Upper lobe of left lung (tissue), 6 donors: Measurements from ENCODE around the gene ORM2. TPM values are rescaled to one million over a fixed set of nuclear protein-coding genes. Genes with fewer than 3 reads are reported as not detected.
A peak's percentile ranks its signal among the peaks of the same experiment; 100 is the strongest.

ENCODE experiments used
- ATAC-seq, 2 donors: fragments of 200-7000 bp; cut with Tn5 transposase; one replicate each; pipeline ENCODE4 v1.9.1; 2022; ENCODE audit warnings: mild to moderate bottlenecking in 2 of 2, moderate library complexity in 2 of 2; ENCODE audit not compliant: low FRiP score in 2 of 2
- DNase-seq, 2 donors: peaks; one replicate each; pipeline ENCODE4 v3.0.0-alpha.2; 2019 to 2020
- H3K27ac ChIP-seq, 4 donors: fragments of 200-600 bp; sonication (generic); one replicate each; pipeline ENCODE4 v1.5.1; 2016 to 2019
- H3K27me3 ChIP-seq, 4 donors: fragments of 200-600 bp; sonication (generic); one replicate each; pipeline ENCODE4 v1.5.1; 2017 to 2019
- H3K36me3 ChIP-seq, 4 donors: fragments of 200-600 bp; sonication (generic); one replicate each; pipeline ENCODE4 v1.5.1; 2016 to 2019
- H3K4me1 ChIP-seq, 4 donors: fragments of 200-600 bp; sonication (generic); one replicate each; pipeline ENCODE4 v1.5.1; 2018 to 2019
- H3K4me3 ChIP-seq, 4 donors: fragments of 200-600 bp; sonication (generic); one replicate each; pipeline ENCODE4 v1.5.1; 2017 to 2019; ENCODE audit warnings: mild to moderate bottlenecking in 2 of 4, moderate library complexity in 1 of 4
- H3K9me3 ChIP-seq, 4 donors: fragments of 200-600 bp; sonication (generic); one replicate each; pipeline ENCODE4 v1.5.1; 2018 to 2019
- EP300 ChIP-seq, 4 donors: sonication (generic); formaldehyde crosslinking; IDR thresholded peaks; one replicate each; pipeline ENCODE4 v1.5.1; 2017; ENCODE audit warnings: antibody characterized with exemption in 4 of 4, control low read depth in 2 of 4
- POLR2A ChIP-seq, 4 donors: fragments of 450-650 bp; IDR thresholded peaks; one replicate each; pipeline ENCODE4 v1.5.1; 2016 to 2017; ENCODE audit warnings: antibody characterized with exemption in 4 of 4, mild to moderate bottlenecking in 2 of 4
- POLR2AphosphoS5 ChIP-seq, 2 donors: sonication (generic); formaldehyde crosslinking; IDR thresholded peaks; one replicate each; pipeline ENCODE4 v1.5.1; 2017; ENCODE audit warnings: antibody characterized with exemption in 2 of 2
- WGBS, 2 donors: methylation state at CpG; one replicate each; pipeline ENCODE4 v1.1.5; 2017 to 2018; 5-methylcytosine and 5-hydroxymethylcytosine counted together
- total RNA-seq, 6 donors: library from RNA; depleted of rRNA in 4 of 6; stranded (reverse); fragments of >200 nt in 4 of 6; gene quantifications; one replicate each; pipeline versions ENCODE4 v1.1.0 to v1.2.1, GENCODE V29; 2016 to 2021
- TF ChIP-seq, protein P1 (sequence below), 6 experiments: fragments of 450-650 bp in 4 of 6; fragments of 200-600 bp in 2 of 6; sonication (generic) in 2 of 6; IDR thresholded peaks; one replicate each; pipeline ENCODE4 v1.5.1; 2016 to 2019; ENCODE audit warnings: antibody characterized with exemption in 6 of 6
- donor health status: DM: no; HTN: no; CAD: no; lungs with moderate emphysema.
- donor health status: DM: no; HTN: yes; CAD: no; lungs with severe emphysema.

ORM2 gene
- total RNA-seq, 6 donors from 2014 or later: 2.2 to 5.5 (median 4.0) TPM; not detected in 2

DNA sequence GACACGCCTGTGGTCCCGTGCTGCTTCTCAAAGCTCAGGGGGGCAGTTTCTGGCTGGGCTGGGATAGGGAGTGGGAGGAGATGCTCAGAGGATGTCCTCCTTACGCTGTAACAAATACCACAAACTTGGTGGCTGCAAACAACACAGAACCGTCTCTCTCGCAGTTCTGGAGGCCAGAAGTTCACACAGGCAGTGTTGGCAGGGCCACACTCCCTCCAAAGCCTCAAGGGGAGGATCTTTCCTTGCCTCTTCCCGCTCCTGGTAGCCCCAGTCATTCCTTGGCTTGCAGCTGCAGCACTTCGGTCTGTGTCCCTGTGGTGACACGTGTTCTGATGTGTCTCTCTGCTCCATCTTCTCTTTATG, 17.2 kb upstream of the ORM2 start:
- DNase-seq (peak in 1 of 2 donors; percentile 4), ATAC-seq (no peak)
- Histone ChIP-seq H3K4me1 (peaks cover 0 to 9% (median 4%) of the 10 kb centered on the region in 4 donors), H3K9me3 (no peaks in the 10 kb centered on the region), H3K27me3 (no peaks in the 10 kb centered on the region), H3K4me3 (no peak overlapping the region), H3K36me3 (no peaks in the 10 kb centered on the region), H3K27ac (no peak overlapping the region)
- WGBS, 2 donors: 71 to 77% methylated on average over 8 of the region's 8 CpGs
- TF ChIP-seq EP300 (IDR thresholded peaks at IDR 0.05): no peak
- TF ChIP-seq POLR2A (IDR thresholded peaks at IDR 0.05): no peak
- TF ChIP-seq, protein P1, sequence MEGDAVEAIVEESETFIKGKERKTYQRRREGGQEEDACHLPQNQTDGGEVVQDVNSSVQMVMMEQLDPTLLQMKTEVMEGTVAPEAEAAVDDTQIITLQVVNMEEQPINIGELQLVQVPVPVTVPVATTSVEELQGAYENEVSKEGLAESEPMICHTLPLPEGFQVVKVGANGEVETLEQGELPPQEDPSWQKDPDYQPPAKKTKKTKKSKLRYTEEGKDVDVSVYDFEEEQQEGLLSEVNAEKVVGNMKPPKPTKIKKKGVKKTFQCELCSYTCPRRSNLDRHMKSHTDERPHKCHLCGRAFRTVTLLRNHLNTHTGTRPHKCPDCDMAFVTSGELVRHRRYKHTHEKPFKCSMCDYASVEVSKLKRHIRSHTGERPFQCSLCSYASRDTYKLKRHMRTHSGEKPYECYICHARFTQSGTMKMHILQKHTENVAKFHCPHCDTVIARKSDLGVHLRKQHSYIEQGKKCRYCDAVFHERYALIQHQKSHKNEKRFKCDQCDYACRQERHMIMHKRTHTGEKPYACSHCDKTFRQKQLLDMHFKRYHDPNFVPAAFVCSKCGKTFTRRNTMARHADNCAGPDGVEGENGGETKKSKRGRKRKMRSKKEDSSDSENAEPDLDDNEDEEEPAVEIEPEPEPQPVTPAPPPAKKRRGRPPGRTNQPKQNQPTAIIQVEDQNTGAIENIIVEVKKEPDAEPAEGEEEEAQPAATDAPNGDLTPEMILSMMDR (IDR thresholded peaks at IDR 0.05): no peak
- no peak for TF ChIP-seq POLR2AphosphoS5 (IDR thresholded peaks at IDR 0.05)

DNA sequence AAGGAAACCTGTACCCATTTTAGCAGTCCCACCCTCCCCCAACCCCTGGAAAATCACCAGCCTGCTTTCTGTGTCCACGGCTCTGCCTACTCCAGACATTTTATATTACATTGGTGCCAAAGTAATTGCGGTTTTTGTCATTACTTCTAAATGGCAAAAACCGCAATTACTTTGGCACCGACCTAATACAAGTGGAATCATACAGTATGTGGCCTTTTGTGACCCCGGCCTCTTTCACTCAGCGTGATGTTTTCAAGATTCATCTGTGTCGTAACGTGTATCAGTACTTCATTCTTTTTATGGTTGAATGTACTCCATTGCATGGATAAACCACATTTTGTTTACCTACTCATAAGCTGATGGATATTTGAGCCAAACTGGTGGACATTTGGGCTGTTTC, 16.5 kb upstream of the ORM2 start:
- 82 to 87% methylated on average over 8 of the region's 8 CpGs for WGBS, 2 donors
- Histone ChIP-seq H3K4me3 (no peak overlapping the region), H3K27me3 (no peaks in the 10 kb centered on the region), H3K27ac (no peak overlapping the region), H3K4me1 (peaks cover 0 to 16% (median 7%) of the 10 kb centered on the region in 4 donors), H3K9me3 (no peaks in the 10 kb centered on the region), H3K36me3 (no peaks in the 10 kb centered on the region)
- TF ChIP-seq EP300 (IDR thresholded peaks at IDR 0.05) (no peak), POLR2AphosphoS5 (IDR thresholded peaks at IDR 0.05) (no peak), POLR2A (IDR thresholded peaks at IDR 0.05) (no peak)
- TF ChIP-seq, protein P1 (IDR thresholded peaks at IDR 0.05): no peak
- DNase-seq (peak in 1 of 2 donors; percentile 6), ATAC-seq (no peak)

DNA sequence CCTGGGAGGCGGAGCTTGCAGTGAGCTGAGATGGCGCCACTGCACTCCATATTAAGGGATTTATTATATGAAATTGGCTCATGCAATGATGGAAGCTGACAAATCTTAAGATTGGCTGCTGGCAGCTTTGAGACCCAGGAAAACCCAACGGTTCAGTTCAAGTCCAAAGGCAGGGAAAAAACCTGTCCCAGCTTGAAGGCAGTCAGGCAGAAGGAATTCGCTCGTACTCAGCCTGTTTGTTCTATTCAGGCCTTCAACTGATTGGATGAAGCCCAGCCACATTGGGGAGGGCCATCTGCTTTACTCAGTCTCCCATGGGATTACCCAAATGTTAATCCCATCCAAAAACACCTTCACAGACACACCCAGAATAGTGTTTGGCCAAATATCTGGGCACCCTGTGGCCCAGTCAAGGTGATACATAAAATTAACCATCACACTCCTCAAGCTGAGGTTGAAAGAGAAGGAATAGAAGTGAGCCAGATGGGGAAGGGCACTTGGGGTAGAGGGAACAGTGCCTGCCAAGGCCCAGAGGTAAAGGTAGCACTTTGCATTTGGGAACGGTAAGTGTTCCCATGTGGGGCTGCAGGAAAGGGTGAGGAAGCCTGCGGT, 15.3 kb upstream of the ORM2 start:
- WGBS, 2 donors: 74 to 90% methylated on average over 5 to 7 of the region's 7 CpGs
- ATAC-seq: no peak
- Histone ChIP-seq H3K4me3 (no peak overlapping the region), H3K27ac (peak overlapping the region in 1 of 4 donors; percentile 54), H3K36me3 (no peaks in the 10 kb centered on the region), H3K9me3 (no peaks in the 10 kb centered on the region), H3K27me3 (no peaks in the 10 kb centered on the region), H3K4me1 (peaks cover 0 to 17% (median 8%) of the 10 kb centered on the region in 4 donors)
- peak in 1 of 2 donors; percentile 12 for DNase-seq
- TF ChIP-seq, protein P1 (IDR thresholded peaks at IDR 0.05): no peak
- TF ChIP-seq POLR2A (IDR thresholded peaks at IDR 0.05) (no peak), EP300 (IDR thresholded peaks at IDR 0.05) (no peak), POLR2AphosphoS5 (IDR thresholded peaks at IDR 0.05) (no peak)

DNA sequence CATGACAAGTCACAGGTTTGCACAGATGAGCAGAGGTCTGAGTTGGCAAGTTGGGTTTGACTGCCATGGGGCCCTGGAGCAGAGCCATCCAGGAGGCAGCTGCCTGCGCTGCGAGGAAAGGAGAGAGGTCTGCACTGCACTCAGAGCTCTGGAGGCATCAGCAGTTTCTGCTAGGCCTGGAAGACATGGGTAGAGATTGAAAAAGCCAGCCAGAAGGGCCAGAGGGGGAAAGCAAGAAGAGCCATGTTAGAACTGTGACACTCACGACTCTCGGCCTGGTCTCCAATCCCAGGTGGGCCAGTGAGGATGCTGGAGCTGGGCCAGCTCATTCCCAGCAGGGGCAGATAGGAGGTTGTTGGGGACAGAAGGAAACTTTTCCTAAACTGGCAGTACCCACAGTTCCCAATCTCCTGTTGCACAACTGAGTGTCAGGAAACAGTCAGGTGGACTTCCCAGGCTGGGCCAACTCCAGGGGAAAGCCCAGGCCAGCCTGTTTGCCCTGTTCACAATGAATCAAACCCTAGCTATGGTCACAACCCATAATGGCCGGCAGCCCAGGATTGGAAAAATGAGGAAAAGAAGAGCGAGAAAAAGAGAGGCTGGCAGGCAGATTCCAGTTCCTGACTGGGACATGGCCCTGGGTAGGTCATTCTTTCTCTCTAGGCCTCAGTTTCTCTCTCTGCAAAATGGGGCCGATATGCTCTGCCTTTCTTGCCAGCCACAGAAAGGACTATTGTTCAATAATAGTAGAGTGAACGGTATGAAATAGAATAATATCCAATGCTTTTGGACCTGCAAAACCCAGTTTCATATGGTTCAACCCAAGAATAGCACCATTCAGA, 14.6 kb upstream of the ORM2 start:
- no peak overlapping the region for H3K4me3 ChIP-seq
- H3K36me3 ChIP-seq: no peaks in the 10 kb centered on the region
- H3K9me3 ChIP-seq: no peaks in the 10 kb centered on the region
- ATAC-seq (no peak), DNase-seq (peak in 1 of 2 donors; percentile 70)
- TF ChIP-seq POLR2AphosphoS5 (IDR thresholded peaks at IDR 0.05) (peak; percentile 9 to 39), POLR2A (IDR thresholded peaks at IDR 0.05) (no peak), EP300 (IDR thresholded peaks at IDR 0.05) (peak in 1 of 4 donors; percentile 83)
- TF ChIP-seq, protein P1 (IDR thresholded peaks at IDR 0.05): no peak
- H3K4me1 ChIP-seq: peaks cover 0 to 17% (median 8%) of the 10 kb centered on the region in 4 donors
- no peaks in the 10 kb centered on the region for H3K27me3 ChIP-seq
- 77 to 90% methylated on average over 8 of the region's 8 CpGs for WGBS, 2 donors
- peak overlapping the region in 1 of 4 donors; percentile 54 for H3K27ac ChIP-seq
